ENCODE measurements around the gene IQSEC3.

- TF ChIP-seq CTCF (conservative IDR thresholded peaks at IDR 0.05; ENCODE audit: low read depth, low read length) = no peak
- peak; percentile 62 for TF ChIP-seq EZH2 (IDR thresholded peaks at IDR 0.05; ENCODE audit: borderline replicate concordance, low read depth, low read length, poor library complexity, severe bottlenecking)
Observed at GRCh38 chr12:138898-139534, 72.4 kb downstream of the IQSEC3 start.

Data from A673 (cell line).